ENCODE measurements around the gene SNPH.
A peak's percentile ranks its signal among the peaks of the same experiment; 100 is the strongest.

SNPH gene

DNA sequence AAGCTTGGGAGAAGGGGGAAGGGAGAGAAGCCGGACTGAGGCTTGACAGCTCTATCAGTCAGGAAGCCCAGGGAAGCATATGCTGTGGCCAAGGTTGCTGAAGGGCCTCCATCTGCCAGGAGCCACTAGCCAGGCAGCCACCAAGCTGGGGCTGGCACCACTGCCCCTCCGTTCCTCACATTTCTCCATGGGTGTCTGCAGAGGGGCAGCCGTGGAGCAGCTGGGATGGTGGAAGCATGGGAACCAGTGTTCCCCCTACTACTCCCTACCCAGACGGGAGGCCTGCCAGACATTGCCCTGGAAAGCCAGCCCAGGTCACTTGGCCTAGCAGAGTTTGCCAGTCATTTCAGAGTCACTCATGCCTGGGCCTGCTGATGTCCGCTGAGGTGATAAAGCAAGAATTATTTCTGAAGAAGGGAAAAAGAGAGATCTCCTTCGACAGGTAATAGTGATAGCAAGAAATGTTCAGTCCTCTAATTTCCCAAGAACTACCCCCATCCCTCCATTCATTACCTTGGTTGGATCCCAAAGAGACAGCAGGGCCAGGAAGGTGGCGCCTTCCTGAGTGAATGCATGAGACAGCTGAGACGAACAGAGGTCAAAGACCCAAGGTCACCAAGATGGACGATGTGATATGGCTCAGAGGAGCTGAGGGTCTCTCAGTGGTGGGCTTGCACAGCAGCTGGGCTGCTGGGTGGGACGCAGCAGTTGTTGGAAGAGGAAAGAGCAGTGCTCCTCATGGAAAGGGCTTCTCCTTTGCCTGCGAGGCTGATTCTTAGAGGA lies 21.9 kb downstream of the SNPH start:
- no peak for DNase-seq

DNA sequence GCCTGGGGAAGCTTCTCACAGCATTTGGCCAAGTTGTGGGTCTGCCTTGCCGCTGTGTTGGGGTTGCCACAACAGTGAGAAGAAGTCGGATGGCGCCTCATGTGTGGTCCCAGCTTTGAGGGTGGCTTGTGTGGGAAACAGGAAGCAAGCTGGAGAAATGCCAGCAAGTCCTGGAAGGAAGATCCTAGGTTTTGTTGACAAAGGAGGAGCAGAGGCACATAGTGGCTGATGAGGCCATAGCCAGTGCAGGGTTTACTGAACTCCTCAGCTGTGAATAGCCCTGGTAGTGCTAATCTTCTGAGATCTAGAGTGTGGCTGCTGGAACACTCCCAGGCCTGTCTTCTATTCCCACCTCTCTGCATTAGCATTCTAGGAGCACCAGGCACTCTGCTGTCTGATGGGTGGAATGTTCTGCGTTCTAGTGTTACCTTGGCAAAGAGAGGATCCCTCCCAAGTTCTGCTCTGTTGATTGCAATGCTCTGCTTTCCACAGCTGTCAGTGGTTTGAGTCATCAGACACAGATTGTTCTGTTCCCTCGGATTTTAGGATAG lies 25.2 kb downstream of the SNPH start:
- no peak for DNase-seq

DNA sequence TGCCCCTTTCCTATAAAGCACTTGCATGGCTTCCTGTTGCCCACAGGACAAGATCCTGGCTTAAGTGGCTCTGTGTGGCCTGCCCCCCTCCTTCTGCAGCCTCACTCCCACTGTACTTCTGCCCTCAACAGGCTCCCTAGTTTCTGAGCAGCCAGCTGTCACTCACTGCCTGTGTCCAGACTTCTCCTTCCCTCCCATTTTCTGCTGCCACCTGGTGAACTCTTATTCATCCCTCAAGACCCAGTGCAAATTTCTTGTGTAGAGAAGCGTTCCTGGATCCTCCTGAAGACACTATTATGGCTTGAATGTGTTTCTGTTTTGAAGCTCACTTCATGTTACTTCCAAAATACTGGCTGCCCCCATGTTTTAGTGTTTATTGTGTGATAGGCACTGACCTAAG lies 26.5 kb downstream of the SNPH start:
- DNase-seq, result no peak

DNA sequence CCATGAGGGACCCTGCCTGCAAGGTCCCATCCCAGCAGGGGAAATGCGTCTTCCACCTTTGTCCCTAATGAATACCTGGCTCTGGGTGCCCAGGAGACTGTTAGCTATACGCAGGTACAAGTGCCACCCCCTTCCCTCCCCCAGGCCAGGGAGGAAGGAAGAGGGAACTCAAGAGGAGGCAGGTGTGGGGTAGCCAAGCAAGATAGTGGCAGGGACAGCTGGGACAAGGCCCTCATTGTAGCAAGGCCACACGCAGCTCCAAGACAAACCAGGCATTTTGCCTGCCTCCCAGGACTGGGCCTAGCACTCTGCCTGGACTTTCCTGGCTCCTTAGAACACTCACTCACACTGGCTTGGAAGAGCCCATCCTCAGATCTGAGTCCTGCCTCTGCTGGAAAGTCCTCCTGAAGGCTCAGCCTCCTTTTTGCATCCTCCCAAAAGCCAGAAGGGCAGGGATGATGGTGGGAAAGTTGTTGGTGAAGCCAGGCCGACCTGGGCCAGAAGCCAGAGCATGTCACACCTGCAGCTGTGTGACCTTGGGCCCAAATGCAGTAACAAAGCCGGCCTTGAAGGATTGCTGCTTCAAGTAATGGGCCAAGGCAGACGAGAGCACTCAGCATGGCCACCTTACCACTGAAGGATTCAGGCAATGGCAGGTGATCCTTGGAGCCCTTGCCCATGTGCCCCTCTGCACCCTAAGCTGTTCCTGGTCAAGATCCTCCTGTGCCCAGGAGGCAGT lies 27.7 kb downstream of the SNPH start:
- no peak for DNase-seq

DNA sequence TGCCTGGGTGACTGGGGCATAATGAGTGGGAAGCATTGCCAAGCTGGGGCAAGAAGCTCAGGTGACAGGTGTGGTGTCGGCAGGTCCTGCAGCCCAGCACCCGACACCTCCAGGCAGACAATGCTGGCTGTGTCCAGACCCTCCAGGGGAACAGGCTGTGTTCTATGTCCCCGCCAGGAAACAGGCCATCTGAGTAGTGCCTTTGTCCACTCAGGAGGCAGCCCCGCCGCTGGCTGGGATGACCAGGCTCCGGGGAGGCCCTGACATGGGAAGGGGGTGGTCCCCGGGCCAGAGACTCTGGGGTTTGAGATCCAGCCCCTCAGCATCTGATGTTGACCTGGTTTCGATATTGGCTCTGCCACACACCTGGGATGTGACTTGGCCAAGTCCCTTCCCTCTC lies 28.4 kb downstream of the SNPH start:
- no peak for DNase-seq

DNA sequence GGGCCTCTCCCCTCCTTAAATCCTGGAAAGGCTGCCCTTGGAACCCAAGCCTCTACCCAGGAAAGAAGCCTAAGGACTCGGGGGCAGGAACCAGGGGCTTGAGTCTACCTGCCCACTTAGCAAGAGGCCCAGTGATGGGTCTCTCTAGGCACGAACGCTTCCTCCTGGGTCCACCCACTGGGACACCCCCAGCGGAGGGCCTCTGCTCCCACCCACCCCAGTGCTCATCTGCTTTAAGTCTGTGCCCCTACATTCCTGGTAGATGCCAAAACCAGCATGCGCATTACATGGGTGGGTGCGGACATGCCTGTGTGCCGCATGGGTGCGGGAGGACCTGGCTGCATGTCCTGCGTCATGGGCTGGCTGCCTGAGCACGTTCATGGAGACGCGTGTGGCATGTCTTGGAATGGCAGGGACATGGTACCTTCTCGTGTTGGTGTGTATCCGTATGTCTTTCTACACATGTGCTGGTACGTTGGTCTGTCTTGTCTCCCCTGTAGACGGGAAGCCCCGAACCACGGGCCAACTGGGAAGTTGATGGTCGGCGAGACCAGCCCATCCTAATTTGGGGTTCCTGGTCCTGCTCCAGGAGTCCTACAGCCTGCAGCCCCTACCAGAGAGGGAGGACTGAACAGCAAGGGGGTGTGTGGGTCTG lies 29.3 kb downstream of the SNPH start:
- no peak for DNase-seq

DNA sequence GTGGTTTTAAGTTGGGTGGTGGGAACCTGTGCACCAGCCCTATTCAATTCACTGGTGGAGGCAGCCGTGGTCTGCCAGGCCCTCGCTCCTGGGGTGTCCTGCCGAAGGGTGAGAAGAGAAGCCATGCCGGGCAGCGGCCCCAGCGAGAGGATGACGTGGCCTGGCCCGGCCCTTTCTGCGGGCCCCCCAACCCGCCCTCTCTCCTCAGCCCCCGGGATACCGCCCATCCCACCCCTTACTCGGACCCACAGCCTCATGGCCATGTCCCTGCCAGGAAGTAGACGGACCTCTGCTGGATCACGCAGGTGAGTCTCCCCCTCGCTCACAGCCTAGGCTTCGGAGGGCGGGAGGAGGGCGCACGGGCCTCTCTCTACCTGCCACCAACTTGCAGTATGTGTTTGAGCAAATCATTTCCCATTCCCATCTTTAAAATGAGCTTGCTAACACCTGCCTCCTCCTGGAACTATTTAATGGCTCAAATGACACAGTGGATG lies 30.1 kb downstream of the SNPH start:
- no peak for DNase-seq

DNA sequence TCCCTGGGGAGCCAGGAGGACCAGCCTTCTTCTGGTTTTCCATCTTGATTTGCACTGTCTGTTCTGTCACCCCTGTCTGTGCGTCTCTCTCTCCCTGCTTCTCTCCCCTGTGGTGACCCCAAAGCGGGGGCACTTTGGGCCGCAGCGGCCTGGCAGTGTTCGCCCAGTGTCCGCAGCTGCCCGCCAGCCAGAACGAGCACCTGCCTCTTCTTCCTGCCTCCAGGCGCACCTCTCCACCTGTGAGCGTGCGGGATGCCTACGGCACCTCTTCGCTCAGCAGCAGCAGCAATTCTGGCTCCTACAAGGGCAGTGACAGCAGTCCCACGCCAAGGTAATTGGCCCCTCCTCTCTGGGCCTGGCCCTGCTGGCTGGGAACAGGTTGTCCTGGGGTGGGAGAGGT lies 30.8 kb downstream of the SNPH start:
- DNase-seq, result no peak

DNA sequence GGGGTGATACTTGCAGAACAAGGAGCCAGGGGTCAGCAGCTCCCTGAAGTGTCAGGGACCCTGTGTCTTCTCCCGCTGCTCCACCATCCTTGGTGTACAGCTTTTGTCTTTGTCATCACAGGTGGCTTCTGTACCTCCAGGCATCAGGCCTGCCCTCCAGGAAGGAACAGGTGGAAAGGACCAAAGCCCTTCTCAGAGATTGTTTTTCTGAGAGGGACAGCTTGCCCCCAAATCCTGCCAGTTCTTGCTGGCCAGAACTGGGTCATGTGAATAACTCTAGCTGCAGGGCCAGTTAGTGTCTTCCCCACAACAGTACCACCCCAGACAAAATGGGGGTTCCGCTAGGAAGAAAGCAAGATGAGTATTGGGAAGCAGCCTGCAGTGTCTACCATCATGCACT lies 31.4 kb downstream of the SNPH start:
- DNase-seq, result no peak

DNA sequence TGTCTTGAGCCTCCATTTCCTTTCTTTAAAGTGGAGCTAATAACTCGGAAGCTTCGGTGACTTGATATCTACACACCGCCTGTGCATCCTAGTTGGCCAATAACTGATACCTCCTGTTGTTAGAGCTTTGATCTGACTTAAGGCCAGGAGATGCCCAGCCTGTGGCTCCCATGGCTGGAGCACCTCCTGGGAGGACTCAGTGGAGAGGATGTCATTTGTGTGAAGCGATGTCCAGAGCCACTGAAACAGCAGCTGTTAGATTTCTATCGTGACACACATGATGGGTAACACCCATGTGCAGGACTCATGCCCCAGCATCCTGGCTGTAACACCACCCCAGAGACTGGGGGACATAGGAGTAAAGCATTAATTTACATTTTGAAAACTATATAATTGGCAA lies 32.1 kb downstream of the SNPH start:
- DNase-seq, result no peak

DNA sequence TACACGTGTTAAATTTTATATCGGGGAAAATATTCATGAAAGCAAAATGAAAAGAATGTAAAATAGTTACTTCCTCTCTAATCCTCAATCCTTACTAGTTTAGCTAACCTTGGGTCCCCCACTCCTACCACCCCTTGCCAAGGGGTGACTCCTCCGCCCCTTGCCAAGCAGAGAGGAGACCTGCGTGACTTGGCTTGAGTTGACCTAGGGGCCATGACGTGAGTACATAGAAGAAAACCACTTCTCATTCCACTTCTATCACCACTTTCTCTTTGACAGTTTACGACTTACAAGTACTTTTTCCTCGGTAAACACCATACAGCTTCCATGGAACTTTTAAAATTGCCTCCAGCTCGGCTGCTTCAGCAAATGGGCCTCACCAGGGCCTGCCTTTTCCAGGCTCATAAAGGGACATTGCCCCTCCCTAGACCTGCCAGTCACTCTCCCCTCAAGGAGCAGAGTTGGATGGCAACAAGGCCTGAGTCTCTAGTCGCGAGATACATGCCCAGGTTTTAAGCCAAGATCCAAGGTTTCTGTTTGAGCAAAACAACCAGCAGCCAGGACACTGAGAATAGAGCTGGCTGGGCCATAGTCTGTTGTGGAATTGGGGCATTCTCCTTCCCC lies 32.9 kb downstream of the SNPH start:
- DNase-seq, result no peak

DNA sequence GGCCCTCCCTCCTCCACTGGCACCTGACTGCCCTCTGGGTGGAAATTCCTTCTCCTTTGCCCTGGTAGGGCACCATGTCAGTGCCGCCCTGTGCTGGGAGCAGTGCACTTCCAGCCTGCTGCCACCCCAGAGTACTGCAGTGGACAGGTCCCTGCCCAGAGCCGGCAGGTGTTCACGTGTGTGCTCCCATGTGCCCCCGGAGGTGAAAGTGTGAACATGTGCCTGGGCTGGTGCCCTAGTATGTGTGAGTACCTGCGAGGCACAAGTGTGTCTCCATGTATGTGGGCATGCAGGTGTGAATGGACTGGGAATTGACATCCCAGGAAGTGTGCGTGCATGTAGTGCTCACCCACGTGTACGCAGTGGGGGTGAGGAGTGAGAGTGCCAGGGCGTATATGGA lies 33.4 kb downstream of the SNPH start:
- peak; percentile 65 for DNase-seq

DNA sequence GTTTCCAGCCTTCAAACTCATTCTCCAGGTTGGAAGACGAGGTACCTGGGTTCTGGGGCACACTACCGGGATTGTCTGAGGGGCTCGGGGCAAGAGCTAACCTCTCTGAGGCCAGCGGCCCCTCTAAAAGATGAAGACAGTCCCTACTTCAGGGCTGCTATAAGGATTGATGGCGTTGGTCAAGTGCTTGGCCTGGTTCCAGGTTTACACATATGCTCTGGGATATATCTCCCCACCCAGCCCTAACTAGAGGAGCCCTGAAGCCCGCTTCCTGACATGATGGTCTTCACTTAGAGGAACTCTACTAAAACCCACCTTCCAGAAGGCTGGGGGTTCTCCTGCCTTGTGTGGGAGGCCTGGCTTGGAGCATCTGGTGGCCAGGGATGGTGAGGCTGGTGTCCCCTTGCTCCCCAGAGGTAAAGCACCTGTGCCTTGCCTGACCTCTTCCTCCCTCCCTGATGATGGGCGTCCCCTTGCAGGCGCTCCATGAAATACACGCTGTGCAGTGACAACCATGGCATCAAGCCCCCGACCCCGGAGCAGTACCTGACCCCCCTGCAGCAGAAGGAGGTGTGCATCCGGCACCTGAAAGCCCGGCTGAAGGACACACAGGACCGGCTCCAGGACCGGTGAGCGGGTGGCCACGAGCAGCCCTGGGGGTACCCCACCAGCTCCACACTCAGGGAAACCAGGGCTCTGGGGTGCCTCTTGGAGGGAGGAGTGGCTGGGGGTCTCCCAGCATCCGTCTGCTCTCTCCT lies 34.2 kb downstream of the SNPH start:
- DNase-seq, result no peak

DNA sequence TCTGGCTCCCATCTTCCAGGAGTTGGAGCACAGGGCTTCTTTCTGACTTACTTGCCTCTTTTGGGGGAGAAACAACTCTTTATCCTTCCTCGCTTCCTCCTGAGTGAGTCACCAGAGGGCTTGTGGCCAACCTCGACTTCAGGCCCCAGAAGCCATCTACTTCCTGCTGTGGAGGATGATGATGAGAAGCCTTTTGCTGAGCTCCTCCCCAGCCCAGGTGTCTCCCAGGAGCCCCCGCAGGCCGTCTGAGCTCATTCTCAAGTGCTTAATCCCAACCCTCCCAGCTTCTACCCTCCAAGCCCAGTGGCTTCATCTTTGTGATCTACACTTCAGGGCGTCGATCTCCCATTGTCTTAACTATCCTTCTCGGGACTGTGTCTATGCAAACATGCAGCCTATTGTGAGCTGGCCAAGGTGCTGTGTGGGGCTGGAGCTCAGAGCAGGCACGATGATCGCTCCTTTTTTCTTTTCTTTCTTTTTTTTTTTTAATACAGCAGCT lies 35.0 kb downstream of the SNPH start:
- DNase-seq, result peak; percentile 72

DNA sequence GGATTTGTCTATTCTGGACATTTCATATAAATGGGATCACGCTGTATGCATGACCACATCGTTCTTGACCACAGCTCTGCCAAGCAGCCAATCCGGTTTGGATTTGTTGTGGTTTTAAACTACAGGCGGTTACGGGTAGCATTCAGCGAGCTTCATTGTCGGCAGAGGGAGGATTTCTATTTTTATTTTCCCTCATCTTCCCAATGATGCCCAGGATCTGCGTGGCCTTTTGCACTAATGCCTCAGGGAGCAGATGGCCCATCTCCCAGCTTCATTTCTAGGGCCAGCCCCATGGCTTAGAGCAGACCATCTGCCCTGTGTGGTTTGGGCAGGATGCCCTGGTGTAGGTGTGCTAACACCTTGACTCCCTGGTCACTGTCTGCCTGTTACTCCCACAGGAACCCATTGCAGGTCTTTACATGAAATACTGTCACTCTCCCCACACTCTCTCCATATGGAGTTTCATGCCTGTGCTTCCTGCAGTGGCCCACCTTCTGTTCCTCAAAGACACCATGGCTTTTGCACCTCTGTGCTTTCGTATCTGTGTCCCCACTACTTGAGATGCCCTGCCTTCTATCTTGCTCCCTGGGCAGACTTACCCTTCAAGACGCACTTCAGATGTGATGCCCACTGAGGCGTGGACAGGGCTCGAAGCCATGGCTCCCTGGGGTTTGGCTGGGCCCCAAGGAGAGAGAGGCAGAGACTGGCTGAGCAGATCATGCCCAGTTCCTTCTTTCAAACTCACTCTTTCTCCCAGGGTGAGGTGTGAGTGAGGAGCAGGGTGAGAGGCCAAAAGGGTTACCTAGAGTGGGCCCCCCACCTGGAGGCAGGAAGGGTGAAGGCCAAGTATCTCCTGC lies 36.8 kb downstream of the SNPH start:
- DNase-seq, result no peak

DNA sequence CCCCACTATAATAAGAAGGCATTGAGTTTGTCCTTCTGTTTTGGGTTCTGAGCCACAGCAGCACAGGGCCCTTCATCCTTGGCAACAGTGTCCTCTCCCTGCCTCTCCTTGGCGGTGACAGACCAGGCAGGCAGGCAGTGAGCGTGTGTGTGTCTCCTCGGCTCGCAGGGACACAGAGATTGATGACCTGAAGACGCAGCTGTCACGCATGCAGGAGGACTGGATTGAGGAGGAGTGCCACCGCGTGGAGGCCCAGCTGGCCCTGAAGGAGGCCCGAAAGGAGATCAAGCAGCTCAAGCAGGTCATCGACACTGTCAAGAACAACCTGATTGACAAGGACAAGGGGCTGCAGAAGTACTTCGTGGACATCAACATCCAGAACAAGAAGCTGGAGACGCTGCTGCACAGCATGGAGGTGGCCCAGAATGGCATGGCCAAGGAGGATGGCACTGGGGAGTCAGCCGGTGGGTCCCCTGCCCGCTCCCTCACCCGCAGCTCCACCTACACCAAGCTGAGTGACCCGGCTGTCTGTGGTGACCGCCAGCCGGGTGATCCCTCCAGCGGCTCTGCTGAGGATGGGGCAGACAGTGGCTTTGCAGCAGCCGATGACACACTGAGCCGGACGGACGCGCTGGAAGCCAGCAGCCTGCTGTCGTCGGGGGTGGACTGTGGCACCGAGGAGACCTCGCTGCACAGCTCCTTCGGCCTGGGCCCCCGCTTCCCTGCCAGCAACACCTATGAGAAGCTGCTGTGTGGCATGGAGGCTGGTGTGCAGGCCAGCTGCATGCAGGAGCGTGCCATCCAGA lies 38.8 kb downstream of the SNPH start:
- no peak for DNase-seq

DNA sequence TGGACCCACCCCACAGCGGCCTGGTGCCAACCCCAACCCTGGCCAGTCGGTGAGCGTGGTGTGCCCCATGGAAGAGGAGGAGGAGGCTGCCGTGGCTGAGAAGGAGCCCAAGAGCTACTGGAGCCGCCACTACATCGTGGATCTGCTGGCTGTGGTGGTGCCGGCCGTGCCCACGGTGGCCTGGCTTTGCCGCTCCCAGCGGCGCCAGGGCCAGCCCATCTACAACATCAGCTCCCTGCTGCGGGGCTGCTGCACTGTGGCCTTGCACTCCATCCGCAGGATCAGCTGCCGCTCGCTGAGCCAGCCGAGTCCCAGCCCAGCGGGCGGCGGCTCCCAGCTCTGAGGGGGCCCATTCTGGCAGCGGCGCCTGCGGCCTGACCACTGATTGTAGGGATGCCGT lies 39.6 kb downstream of the SNPH start:
- DNase-seq, result no peak

DNA sequence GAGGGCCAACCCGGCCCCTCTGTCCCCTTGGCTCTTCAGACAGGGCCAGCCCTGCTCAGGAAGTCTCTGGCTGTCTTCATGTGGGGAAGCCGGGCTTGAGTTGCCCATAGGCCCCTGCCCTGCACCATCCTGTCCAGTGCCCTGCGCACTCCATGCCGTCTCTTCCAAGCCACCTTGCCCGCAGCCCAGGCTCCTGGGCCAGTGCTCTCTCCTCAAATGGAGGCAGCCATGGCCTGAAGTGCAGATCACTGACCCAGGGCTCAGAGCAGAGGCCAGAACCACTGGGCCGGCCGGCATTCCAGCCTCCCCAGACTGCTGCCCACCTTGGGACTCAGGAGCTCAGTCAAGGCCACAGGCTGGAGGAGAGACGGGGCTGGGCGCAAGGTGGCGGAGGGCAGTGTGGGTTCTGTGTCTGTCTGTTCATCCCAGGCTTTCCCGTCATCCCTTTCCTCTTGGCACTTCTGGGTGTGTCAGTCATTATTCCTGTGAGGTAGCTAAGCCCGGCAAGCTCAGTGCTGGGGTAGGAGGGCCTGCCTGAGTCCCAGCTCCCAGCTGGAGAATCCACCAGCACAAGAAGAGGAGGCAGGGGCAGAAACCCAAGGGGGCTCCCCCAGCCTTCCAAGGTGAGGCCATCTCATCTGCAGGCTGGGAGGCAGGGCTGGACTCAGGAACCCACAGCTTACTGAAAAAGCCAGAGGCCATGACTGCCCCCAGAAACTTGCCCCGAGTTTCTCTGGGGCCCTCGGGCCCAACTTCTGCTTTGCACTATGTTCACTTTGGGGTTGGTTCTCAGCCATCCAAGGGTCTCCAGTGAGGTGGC lies 40.4 kb downstream of the SNPH start:
- DNase-seq, result no peak

DNA sequence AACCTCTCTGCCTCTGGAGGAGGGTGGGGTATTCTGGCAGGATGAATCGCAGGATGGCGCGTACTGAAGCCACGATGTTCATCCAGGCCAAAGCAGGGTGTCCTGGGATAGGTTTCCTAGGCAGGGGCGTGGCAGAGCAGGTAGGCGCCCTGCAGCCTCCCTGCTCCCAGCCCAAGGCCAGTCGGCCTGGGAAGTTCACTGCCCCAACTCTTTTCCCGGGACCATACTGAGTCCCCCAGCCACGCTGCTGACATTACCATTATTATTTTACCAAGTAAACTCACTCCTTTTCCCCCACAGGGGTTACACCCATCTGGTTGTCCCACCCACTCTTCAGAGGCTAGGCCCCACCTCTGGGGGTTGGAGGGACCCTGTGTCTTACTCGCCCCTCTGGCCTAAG lies 41.1 kb downstream of the SNPH start:
- DNase-seq, result no peak

All from activated CD8-positive, alpha-beta memory T cell treated with anti-CD3 and anti-CD28 coated beads, Interleukin-2, amount 50 U/mL, for 48 hours (primary cell).